K562 (cell line): Measurements from ENCODE around the gene CSTF1. TPM values are rescaled to one million over a fixed set of nuclear protein-coding genes. Genes with fewer than 3 reads are reported as not detected.

ENCODE experiments used
- ATAC-seq: fragments of 200-7000 bp; cut with Tn5 transposase; 3 replicates; pipeline ENCODE4 v1.9.1; 2020; ENCODE audit warnings: moderate library complexity
- BruUV-seq: library from RNA; stranded (reverse); fragments of 400-500 nt; replicated peaks from 2 replicates; lab custom pipeline; 2021; lab: Mats Ljungman, UMichigan
- CTCF ChIA-PET: fragments of 300-600 bp; formaldehyde crosslinking; extraction: SDS; loops from one replicate; lab custom pipeline; 2021; ENCODE audit warnings: low intra/inter-chr PET ratio; lab: Yijun Ruan, JAX
- POLR2A ChIA-PET: fragments of 300-600, 350-650 bp; sonication (Branson Sonifier 250); formaldehyde crosslinking; extraction: SDS; loops from one replicate; lab custom pipeline; 2021; ENCODE audit warnings: antibody characterized with exemption, inconsistent platforms; lab: Yijun Ruan, JAX
- DNase-seq, 4 experiments: peaks; one replicate each; pipeline versions ENCODE4 v3.0.0 to v3.0.0-alpha.2; 2011 to 2018; ENCODE audit warnings: low spot score in 3 of 4, mixed read lengths in 3 of 4; ENCODE audit errors: extremely low read depth in 1 of 4
- FAIRE-seq: peaks from 2 replicates; lab custom pipeline; 2011; peaks lifted over from hg19 to GRCh38; lab: Jason Lieb, UNC
- H2AFZ ChIP-seq: 2 replicates; pipeline ENCODE4 v1.6.0; 2011; ENCODE audit warnings: low read depth, low read length, control low read depth, inconsistent platforms
- H3K27ac ChIP-seq: fragments of 200-600 bp; 3 replicates; pipeline ENCODE4 v1.8.0; 2011; ENCODE audit warnings: low read depth, mild to moderate bottlenecking, control low read depth, inconsistent platforms, low read length, moderate library complexity, mixed read lengths; ENCODE audit errors: extremely low read depth
- H3K27me3 ChIP-seq, 2 experiments: fragments of 300-600 bp in 1 of 2; 2 replicates in 1 of 2; 3 replicates in 1 of 2; pipeline versions ENCODE4 v1.6.0 to v1.8.0; 2011; ENCODE audit warnings: inconsistent platforms in 2 of 2, low read length in 2 of 2, mild to moderate bottlenecking in 1 of 2, mixed read lengths in 1 of 2, moderate library complexity in 1 of 2; ENCODE audit not compliant: control insufficient read depth in 2 of 2, insufficient read depth in 2 of 2
- H3K36me3 ChIP-seq: fragments of 300-600 bp; 3 replicates; pipeline ENCODE4 v1.8.0; 2011; ENCODE audit warnings: mild to moderate bottlenecking, low read length, inconsistent platforms; ENCODE audit not compliant: control insufficient read depth, insufficient read depth
- H3K4me1 ChIP-seq, 2 experiments: fragments of 200-600 bp in 1 of 2; replicated peaks in 1 of 2; 2 replicates in 1 of 2; 3 replicates in 1 of 2; pipeline versions ENCODE4 v1.5.1 to v1.8.0; 2011; ENCODE audit warnings: inconsistent platforms in 2 of 2, low read length in 2 of 2, mild to moderate bottlenecking in 1 of 2, mixed read lengths in 1 of 2, moderate library complexity in 1 of 2; ENCODE audit not compliant: control insufficient read depth in 2 of 2, insufficient read depth in 2 of 2
- H3K4me2 ChIP-seq: 2 replicates; pipeline ENCODE4 v1.6.1; 2011; ENCODE audit warnings: low read length, control low read depth, inconsistent platforms, mixed read lengths; ENCODE audit not compliant: insufficient read depth
- H3K4me3 ChIP-seq: fragments of 200-600 bp; sonication (generic), shearing (Covaris generic); 2 replicates; pipeline ENCODE4 v1.5.1; 2016; ENCODE audit warnings: control low read depth, inconsistent platforms
- H3K79me2 ChIP-seq: fragments of 200-600 bp; 3 replicates; pipeline ENCODE4 v1.8.0; 2011; ENCODE audit warnings: low read length, inconsistent platforms; ENCODE audit not compliant: control insufficient read depth, insufficient read depth
- H3K9ac ChIP-seq, 2 experiments: 2 replicates each; pipeline versions ENCODE4 v1.6.0 to v1.6.1; 2011; ENCODE audit warnings: low read depth in 2 of 2, low read length in 2 of 2, control low read depth in 1 of 2, inconsistent platforms in 1 of 2, mild to moderate bottlenecking in 1 of 2, mixed read lengths in 1 of 2; ENCODE audit not compliant: insufficient read depth in 1 of 2
- H3K9me1 ChIP-seq: one replicate; pipeline ENCODE4 v1.6.0; 2011; ENCODE audit warnings: inconsistent platforms, mild to moderate bottlenecking, low read length, moderate library complexity; ENCODE audit not compliant: control insufficient read depth, insufficient read depth
- H3K9me3 ChIP-seq: replicated peaks from 2 replicates; pipeline ENCODE4 v1.5.1; 2011; ENCODE audit warnings: low read depth, low read length, inconsistent platforms; ENCODE audit not compliant: control insufficient read depth, insufficient read depth
- H4K20me1 ChIP-seq: replicated peaks from 2 replicates; pipeline ENCODE4 v1.6.1; 2011; ENCODE audit warnings: low read length, inconsistent platforms, mixed read lengths; ENCODE audit not compliant: control insufficient read depth, insufficient read depth
- BHLHE40 ChIP-seq: IDR thresholded peaks from 2 replicates; pipeline ENCODE4 v1.6.1; 2011; ENCODE audit warnings: low read length, improper control_type of control experiment
- CHCHD3 ChIP-seq: fragments of 250-450 bp; sonication (Bioruptor Pico); IDR thresholded peaks from 2 replicates; pipeline ENCODE4 v2.1.2; 2022; ENCODE audit warnings: mild to moderate bottlenecking
- ELF2 ChIP-seq: fragments of 250-450 bp; sonication (Bioruptor Pico); IDR thresholded peaks from 2 replicates; pipeline ENCODE4 v1.5.0; 2021; ENCODE audit warnings: mild to moderate bottlenecking
- FOXK1 ChIP-seq: sonication (generic); formaldehyde crosslinking; IDR thresholded peaks from 2 replicates; pipeline ENCODE4 v1.8.0; 2022; ENCODE audit warnings: missing genetic modification reagents, mild to moderate bottlenecking, borderline replicate concordance
- FUS ChIP-seq: fragments of 200-400 bp; formaldehyde crosslinking; optimal IDR thresholded peaks from 2 replicates; pipeline ENCODE3; 2017; ENCODE audit warnings: low read depth, low read length
- LARP7 ChIP-seq: fragments of 450-650 bp; IDR thresholded peaks from 2 replicates; pipeline ENCODE4 v1.6.1; 2016
- NR2C1 ChIP-seq, 2 experiments: fragments of 450-650 bp; IDR thresholded peaks; 2 replicates each; pipeline ENCODE4 v1.6.1; 2017; ENCODE audit warnings: mild to moderate bottlenecking in 2 of 2, antibody characterized with exemption in 1 of 2, inconsistent platforms in 1 of 2, missing compliant biosample characterization in 1 of 2, missing genetic modification characterization in 1 of 2
- NR3C1 ChIP-seq: sonication (generic); formaldehyde crosslinking; IDR thresholded peaks from 2 replicates; pipeline ENCODE4 v1.8.1; 2022; ENCODE audit warnings: missing genetic modification reagents
- RHOXF2B ChIP-seq: fragments of 250-450 bp; sonication (Bioruptor Pico); conservative IDR thresholded peaks from 2 replicates; pipeline ENCODE4 v1.5.1; 2021
- SMAD3 ChIP-seq: fragments of 450-650 bp; formaldehyde crosslinking; conservative IDR thresholded peaks from 2 replicates; pipeline ENCODE4 v1.4.0; 2020; ENCODE audit warnings: mild to moderate bottlenecking
- SPI1 ChIP-seq: IDR thresholded peaks from 2 replicates; pipeline ENCODE4 v1.6.1; 2011; ENCODE audit warnings: low read depth, low read length, control low read depth, borderline replicate concordance
- ZBTB17 ChIP-seq: fragments of 450-650 bp; formaldehyde crosslinking; IDR thresholded peaks from 2 replicates; pipeline ENCODE4 v1.4.0; 2020; ENCODE audit warnings: mild to moderate bottlenecking
- ZNF212 ChIP-seq: fragments of 450-650 bp; formaldehyde crosslinking; IDR thresholded peaks from 2 replicates; pipeline ENCODE4 v1.4.0; 2020; ENCODE audit warnings: mild to moderate bottlenecking
- ZNF436 ChIP-seq: fragments of 250-450, 450-650 bp; sonication (Bioruptor Pico); formaldehyde crosslinking; IDR thresholded peaks from 2 replicates; pipeline ENCODE4 v1.7.0; 2020; ENCODE audit warnings: mild to moderate bottlenecking
- ZNF584 ChIP-seq: fragments of 200-800 bp; sonication (Bioruptor generic); IDR thresholded peaks from 2 replicates; pipeline ENCODE4 v1.6.1; 2016; ENCODE audit warnings: low read depth, mild to moderate bottlenecking, missing genetic modification characterization, missing compliant biosample characterization
- WGBS: fragments of 100-300 bp; shearing (Covaris generic); methylation state at CpG from one replicate; pipeline ENCODE4 v1.1.6; 2016; ENCODE audit warnings: low coverage, mixed read lengths; ENCODE audit not compliant: insufficient coverage; ENCODE audit errors: missing lambda C conversion rate; 5-methylcytosine and 5-hydroxymethylcytosine counted together
- in situ Hi-C: fragments of 300-500 bp; cut with MboI; formaldehyde crosslinking; loops from 4 replicates; pipeline ENCODE4 v1.15.0; 2018; ENCODE audit warnings: inconsistent platforms, mixed read lengths
- intact Hi-C: fragments of 100-400 bp; cut with micrococcal nuclease; formaldehyde crosslinking; loops from 2 replicates; pipeline ENCODE4 v1.14.2; 2022
- polyA plus RNA-seq, 8 experiments: library from polyadenylated mRNA; depleted of rRNA in 4 of 8; stranded (reverse) in 5 of 8; unstranded in 3 of 8; fragments of >200 nt; fragmentation: Nextera tagmentation in 2 of 8; fragmentation: Illumina TruSeq in 1 of 8; extraction: Ambion mirVana in 2 of 8; extraction: Trizol in 1 of 8; gene quantifications; 2 replicates each; pipeline versions ENCODE4 v1.2.1 to v1.2.3, GENCODE V29; 2011 to 2014; ENCODE audit warnings: inconsistent platforms in 1 of 8, missing spikeins in 1 of 8
- total RNA-seq, 7 experiments: library from RNA; depleted of rRNA in 6 of 7; stranded (reverse); fragments of >200 nt in 6 of 7; fragmentation: Illumina TruSeq in 2 of 7; extraction: Trizol in 2 of 7; gene quantifications; 2 replicates each; pipeline versions ENCODE4 v1.2.1 to v1.2.3, GENCODE V29; 2011 to 2021; ENCODE audit warnings: low replicate concordance in 1 of 7
- TF ChIP-seq, protein P1 (sequence below): sonication (generic); formaldehyde crosslinking; IDR thresholded peaks from 2 replicates; pipeline ENCODE4 v1.8.0; 2022; ENCODE audit warnings: missing genetic modification reagents, mild to moderate bottlenecking, moderate library complexity, borderline replicate concordance
- TF ChIP-seq, protein P2 (sequence below): fragments of 250-450 bp; sonication (Bioruptor Pico); IDR thresholded peaks from 2 replicates; pipeline ENCODE4 v1.9.0; 2021; ENCODE audit warnings: mild to moderate bottlenecking
- TF ChIP-seq, protein P3 (sequence below): sonication (generic); formaldehyde crosslinking; IDR thresholded peaks from 2 replicates; pipeline ENCODE4 v1.8.1; 2023; ENCODE audit warnings: mild to moderate bottlenecking, missing genetic modification reagents, moderate library complexity
- TF ChIP-seq, protein P4 (sequence below): conservative IDR thresholded peaks from 2 replicates; pipeline ENCODE4 v1.6.1; 2011; ENCODE audit warnings: low read depth, mild to moderate bottlenecking, low read length; ENCODE audit not compliant: control insufficient read depth

The CSTF1 gene
- total and polyA plus RNA-seq, 9 of the 15 experiments (the other 6 are each of a cell fraction or from before 2014, with no cell fraction given) = 30.8 to 110 (median 53.4) TPM

DNA sequence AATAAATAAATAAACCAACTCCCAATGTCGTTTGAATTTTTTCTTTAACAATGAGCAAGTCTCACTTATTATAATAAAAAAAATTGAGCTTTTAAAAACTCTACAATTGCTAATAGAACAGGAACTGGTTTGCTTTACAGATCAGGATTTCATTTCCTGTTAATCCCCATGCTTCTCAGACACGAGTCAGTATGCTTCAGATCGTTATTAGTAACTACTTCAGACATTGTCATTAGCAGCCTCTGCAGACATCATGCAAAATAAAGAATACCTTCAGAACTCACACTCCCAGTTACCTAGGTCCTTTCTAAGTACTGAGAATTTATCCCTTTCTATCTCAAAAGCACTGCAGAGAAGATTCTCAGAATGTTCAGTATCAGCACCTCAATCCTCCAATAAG is 43.7 kb upstream of the CSTF1 start:
- intact Hi-C loops = loop anchor here (5.0 kb wide), 1 partner anchor 229 kb away; no protein-coding TSS in a partner anchor
- H3K4me1 ChIP-seq = peaks cover 0 to 5% of the 10 kb centered on the region in 2 experiments; a peak in 2 of 5 replicates
- H3K79me2 ChIP-seq = no peaks in the 10 kb centered on the region
- no peak for TF ChIP-seq CHCHD3
- no peak for TF ChIP-seq NR3C1 (CRISPR knock-in tag)
- TF ChIP-seq ZBTB17 (CRISPR knock-in tag) = no peak
- TF ChIP-seq FOXK1 = no peak
- TF ChIP-seq, protein P1, sequence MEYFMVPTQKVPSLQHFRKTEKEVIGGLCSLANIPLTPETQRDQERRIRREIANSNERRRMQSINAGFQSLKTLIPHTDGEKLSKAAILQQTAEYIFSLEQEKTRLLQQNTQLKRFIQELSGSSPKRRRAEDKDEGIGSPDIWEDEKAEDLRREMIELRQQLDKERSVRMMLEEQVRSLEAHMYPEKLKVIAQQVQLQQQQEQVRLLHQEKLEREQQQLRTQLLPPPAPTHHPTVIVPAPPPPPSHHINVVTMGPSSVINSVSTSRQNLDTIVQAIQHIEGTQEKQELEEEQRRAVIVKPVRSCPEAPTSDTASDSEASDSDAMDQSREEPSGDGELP (CRISPR knock-in tag) = no peak
- no peak for TF ChIP-seq RHOXF2B (CRISPR knock-in tag)
- TF ChIP-seq ZNF436 (CRISPR knock-in tag) = no peak
- TF ChIP-seq LARP7 = no peak
- TF ChIP-seq, protein P2, sequence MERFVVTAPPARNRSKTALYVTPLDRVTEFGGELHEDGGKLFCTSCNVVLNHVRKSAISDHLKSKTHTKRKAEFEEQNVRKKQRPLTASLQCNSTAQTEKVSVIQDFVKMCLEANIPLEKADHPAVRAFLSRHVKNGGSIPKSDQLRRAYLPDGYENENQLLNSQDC = no peak
- TF ChIP-seq ZNF212 (CRISPR knock-in tag) = no peak
- TF ChIP-seq SPI1 = no peak
- no peak for TF ChIP-seq NR2C1 (IDR thresholded peaks at IDR 0.05)
- TF ChIP-seq NR2C1 (tag; IDR thresholded peaks at IDR 0.05) = no peak
- TF ChIP-seq, protein P3, sequence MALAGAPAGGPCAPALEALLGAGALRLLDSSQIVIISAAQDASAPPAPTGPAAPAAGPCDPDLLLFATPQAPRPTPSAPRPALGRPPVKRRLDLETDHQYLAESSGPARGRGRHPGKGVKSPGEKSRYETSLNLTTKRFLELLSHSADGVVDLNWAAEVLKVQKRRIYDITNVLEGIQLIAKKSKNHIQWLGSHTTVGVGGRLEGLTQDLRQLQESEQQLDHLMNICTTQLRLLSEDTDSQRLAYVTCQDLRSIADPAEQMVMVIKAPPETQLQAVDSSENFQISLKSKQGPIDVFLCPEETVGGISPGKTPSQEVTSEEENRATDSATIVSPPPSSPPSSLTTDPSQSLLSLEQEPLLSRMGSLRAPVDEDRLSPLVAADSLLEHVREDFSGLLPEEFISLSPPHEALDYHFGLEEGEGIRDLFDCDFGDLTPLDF (CRISPR knock-in tag) = no peak
- TF ChIP-seq ELF2 = no peak
- TF ChIP-seq BHLHE40 = no peak
- TF ChIP-seq SMAD3 (CRISPR knock-in tag) = no peak
- TF ChIP-seq ZNF584 (CRISPR knock-in tag) = no peak
- no peak for TF ChIP-seq FUS
- TF ChIP-seq, protein P4, sequence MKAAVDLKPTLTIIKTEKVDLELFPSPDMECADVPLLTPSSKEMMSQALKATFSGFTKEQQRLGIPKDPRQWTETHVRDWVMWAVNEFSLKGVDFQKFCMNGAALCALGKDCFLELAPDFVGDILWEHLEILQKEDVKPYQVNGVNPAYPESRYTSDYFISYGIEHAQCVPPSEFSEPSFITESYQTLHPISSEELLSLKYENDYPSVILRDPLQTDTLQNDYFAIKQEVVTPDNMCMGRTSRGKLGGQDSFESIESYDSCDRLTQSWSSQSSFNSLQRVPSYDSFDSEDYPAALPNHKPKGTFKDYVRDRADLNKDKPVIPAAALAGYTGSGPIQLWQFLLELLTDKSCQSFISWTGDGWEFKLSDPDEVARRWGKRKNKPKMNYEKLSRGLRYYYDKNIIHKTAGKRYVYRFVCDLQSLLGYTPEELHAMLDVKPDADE = no peak
- FAIRE-seq (no peak), ATAC-seq (no peak), DNase-seq (no peak)
- no peaks in the 10 kb centered on the region for H4K20me1 ChIP-seq
- no peaks in the 10 kb centered on the region for H3K9me3 ChIP-seq
- H3K4me3 ChIP-seq = no peak overlapping the region
- H3K9ac ChIP-seq = no peak overlapping the region
- ChIA-PET CTCF (no interaction called here), POLR2A (interaction anchor here (0.6 kb wide), 1 partner anchor 1217 kb away, joined by 3 read pairs; no protein-coding TSS in a partner anchor)
- no peaks in the 10 kb centered on the region for H3K9me1 ChIP-seq
- no peak overlapping the region for H3K27ac ChIP-seq
- in situ Hi-C loops = loop anchor here (10.0 kb wide), 2 partner anchors 94 to 1664 kb away; no protein-coding TSS in a partner anchor
- H2AFZ ChIP-seq = no peak overlapping the region
- H3K36me3 ChIP-seq = no peaks in the 10 kb centered on the region
- H3K27me3 ChIP-seq = peaks cover 6 to 19% of the 10 kb centered on the region in 2 experiments; a peak in 4 of 5 replicates
- 0% methylated on average over 3 of the region's 3 CpGs for WGBS
- BruUV-seq = no TSS peak
- no peak overlapping the region for H3K4me2 ChIP-seq
